Colonic mucosa (tissue), 4 donors: ENCODE data around the gene AHSP. TPM values are rescaled to one million over a fixed set of nuclear protein-coding genes. Genes with fewer than 3 reads are reported as not detected.
"Not testable (repeated sequence)": the region's sequence is repeated elsewhere in the genome, so short reads cannot be mapped to it uniquely, and the experiment has no call there.

Experiments
- DNase-seq: peaks from one replicate; pipeline ENCODE4 v3.0.0-alpha.2; 2020
- H3K27ac ChIP-seq: fragments of 200-600 bp; one replicate; pipeline ENCODE4 v1.8.0; 2021
- H3K27me3 ChIP-seq: fragments of 200-600 bp; one replicate; pipeline ENCODE4 v1.8.0; 2021
- H3K36me3 ChIP-seq: fragments of 200-600 bp; one replicate; pipeline ENCODE4 v1.8.0; 2021
- H3K4me1 ChIP-seq: fragments of 200-600 bp; one replicate; pipeline ENCODE4 v1.8.0; 2021; ENCODE audit warnings: mild to moderate bottlenecking
- H3K4me3 ChIP-seq: fragments of 200-600 bp; one replicate; pipeline ENCODE4 v1.8.0; 2021
- H3K9ac ChIP-seq, 2 donors: one replicate each; pipeline ENCODE4 v1.7.0; 2013; ENCODE audit warnings: control low read depth in 2 of 2, low read depth in 2 of 2, low read length in 2 of 2
- H3K9me3 ChIP-seq: fragments of 200-600 bp; one replicate; pipeline ENCODE4 v1.8.0; 2021
- intact Hi-C: fragments of 100-400 bp; cut with DNase I; formaldehyde crosslinking; loops from one replicate; pipeline ENCODE4 v1.14.1; 2022
- total RNA-seq, 2 donors: library from RNA; stranded (reverse); fragmentation: NEBNext Ultra II Directional in 1 of 2; extraction: Animal tissue kit (Norgen Biotek cat#: 25700) in 1 of 2; gene quantifications; one replicate each; pipeline ENCODE4 v1.2.1, GENCODE V29; 2021
- TF ChIP-seq, protein P1 (sequence below): fragments of 200-600 bp; IDR thresholded peaks from one replicate; pipeline ENCODE4 v1.8.0; 2022; ENCODE audit warnings: antibody characterized with exemption, mild to moderate bottlenecking
- donor health status: healthy.
- donor health status: DM: no; HTN: no; CAD: no.
- donor health status: DM: no; HTN: no; CAD: no.

The AHSP gene
- total RNA-seq, 2 donors from 2014 or later: not detected

DNA sequence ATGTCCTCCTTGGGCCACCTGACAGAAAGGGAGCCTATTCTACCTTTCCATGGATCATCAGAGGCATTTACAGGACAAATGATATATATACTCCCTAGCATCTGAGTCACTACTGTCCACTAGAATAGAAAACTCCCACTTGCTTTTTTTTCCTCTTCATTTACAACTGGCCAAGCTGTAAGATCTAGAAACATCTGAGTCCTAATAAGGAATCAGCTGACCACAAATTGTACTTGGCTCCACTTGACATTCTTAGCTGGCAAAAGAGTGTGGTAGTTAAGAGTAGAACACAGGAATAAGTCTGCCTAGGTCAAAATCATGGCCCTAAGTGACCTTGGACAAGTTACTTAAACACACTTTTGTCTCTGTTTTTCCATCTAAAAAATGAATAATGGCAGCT lies 24.7 kb upstream of the AHSP start:
- Histone ChIP-seq H3K4me1 (peaks cover 5% of the 10 kb centered on the region), H3K27me3 (no peaks in the 10 kb centered on the region), H3K27ac (no peak overlapping the region), H3K9ac (no peak overlapping the region), H3K36me3 (no peaks in the 10 kb centered on the region), H3K9me3 (no peaks in the 10 kb centered on the region), H3K4me3 (no peak overlapping the region)
- intact Hi-C loops: loop anchor here (10.0 kb wide), 1 partner anchor 212 kb away; a partner anchor contains a TSS
- TF ChIP-seq, protein P1, sequence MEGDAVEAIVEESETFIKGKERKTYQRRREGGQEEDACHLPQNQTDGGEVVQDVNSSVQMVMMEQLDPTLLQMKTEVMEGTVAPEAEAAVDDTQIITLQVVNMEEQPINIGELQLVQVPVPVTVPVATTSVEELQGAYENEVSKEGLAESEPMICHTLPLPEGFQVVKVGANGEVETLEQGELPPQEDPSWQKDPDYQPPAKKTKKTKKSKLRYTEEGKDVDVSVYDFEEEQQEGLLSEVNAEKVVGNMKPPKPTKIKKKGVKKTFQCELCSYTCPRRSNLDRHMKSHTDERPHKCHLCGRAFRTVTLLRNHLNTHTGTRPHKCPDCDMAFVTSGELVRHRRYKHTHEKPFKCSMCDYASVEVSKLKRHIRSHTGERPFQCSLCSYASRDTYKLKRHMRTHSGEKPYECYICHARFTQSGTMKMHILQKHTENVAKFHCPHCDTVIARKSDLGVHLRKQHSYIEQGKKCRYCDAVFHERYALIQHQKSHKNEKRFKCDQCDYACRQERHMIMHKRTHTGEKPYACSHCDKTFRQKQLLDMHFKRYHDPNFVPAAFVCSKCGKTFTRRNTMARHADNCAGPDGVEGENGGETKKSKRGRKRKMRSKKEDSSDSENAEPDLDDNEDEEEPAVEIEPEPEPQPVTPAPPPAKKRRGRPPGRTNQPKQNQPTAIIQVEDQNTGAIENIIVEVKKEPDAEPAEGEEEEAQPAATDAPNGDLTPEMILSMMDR: no peak
- DNase-seq: no peak

DNA sequence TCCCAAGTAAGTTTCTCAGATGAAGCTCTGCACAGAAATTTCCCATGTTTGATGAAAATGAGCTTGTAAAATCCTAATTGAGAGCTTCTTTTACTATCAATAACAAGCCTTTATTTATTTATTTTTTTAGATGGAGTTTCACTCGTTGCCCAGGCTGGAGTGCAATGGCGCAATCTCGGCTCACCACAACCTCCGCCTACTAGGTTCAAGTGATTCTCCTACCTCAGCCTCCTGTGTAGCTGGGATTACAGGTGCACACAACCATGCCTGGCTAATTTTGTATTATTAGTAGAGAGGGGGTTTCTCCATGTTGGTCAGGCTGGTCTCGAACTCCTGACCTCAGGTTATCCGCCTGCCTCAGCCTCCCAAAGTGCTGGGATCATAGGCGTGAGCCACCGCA lies 24.1 kb upstream of the AHSP start:
- H3K27ac ChIP-seq, H3K27me3 ChIP-seq, H3K9ac ChIP-seq, DNase-seq, H3K36me3 ChIP-seq, H3K9me3 ChIP-seq, H3K4me3 ChIP-seq, H3K4me1 ChIP-seq: not testable (repeated sequence)
- intact Hi-C loops: loop anchor here (10.0 kb wide), 1 partner anchor 211 kb away; a partner anchor contains a TSS

DNA sequence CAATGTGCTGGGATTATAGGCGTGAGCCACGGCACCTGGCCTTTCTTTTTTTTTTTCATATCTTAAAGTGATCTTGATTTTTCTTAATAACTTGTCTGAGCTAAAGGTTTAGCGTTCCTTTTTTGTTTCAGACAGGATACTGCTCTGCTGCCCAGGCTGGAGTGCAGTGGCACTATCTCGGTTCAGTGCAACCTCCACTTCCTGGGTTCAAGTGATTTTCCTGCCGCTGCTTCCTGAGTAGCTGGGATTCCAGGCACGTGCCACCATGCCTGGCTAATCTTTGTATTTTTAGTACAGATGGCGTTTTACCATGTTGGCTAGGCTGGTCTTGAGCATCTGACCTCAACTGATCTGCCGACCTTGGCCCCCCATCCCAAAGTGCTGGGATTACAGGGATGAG lies 23.5 kb upstream of the AHSP start:
- H3K36me3 ChIP-seq: no peaks in the 10 kb centered on the region
- no peak for DNase-seq
- H3K27me3 ChIP-seq: no peaks in the 10 kb centered on the region
- intact Hi-C loops: loop anchor here (10.0 kb wide), 1 partner anchor 211 kb away; a partner anchor contains a TSS
- peaks cover 6% of the 10 kb centered on the region for H3K4me1 ChIP-seq
- TF ChIP-seq, protein P1: no peak
- H3K9me3 ChIP-seq: no peaks in the 10 kb centered on the region
- no peak overlapping the region for H3K9ac ChIP-seq
- H3K27ac ChIP-seq: no peak overlapping the region
- no peak overlapping the region for H3K4me3 ChIP-seq

DNA sequence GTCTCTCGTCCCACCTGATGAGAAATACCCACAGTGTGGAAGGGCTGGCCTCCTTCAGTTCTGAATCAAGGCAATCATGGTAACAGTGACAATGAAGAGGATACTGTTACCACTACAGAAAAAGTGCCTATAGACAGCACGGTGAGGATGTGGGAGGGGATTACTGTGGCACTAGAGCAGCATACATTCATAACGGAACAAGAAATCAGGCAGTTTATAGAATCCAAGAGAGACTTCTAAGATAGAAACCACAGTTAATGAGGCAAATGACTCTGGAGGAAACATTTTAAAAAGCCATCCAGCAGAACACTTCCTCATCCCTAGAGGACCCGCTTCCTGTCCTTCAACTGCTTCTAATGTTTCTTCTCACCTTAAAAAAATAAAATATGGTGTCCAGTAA lies 22.2 kb upstream of the AHSP start:
- no peaks in the 10 kb centered on the region for H3K36me3 ChIP-seq
- no peaks in the 10 kb centered on the region for H3K9me3 ChIP-seq
- no peak overlapping the region for H3K27ac ChIP-seq
- intact Hi-C loops: loop anchor here (10.0 kb wide), 1 partner anchor 209 kb away; a partner anchor contains a TSS
- DNase-seq: no peak
- no peak overlapping the region for H3K9ac ChIP-seq
- no peaks in the 10 kb centered on the region for H3K27me3 ChIP-seq
- peaks cover 7% of the 10 kb centered on the region for H3K4me1 ChIP-seq
- H3K4me3 ChIP-seq: no peak overlapping the region
- TF ChIP-seq, protein P1: no peak

DNA sequence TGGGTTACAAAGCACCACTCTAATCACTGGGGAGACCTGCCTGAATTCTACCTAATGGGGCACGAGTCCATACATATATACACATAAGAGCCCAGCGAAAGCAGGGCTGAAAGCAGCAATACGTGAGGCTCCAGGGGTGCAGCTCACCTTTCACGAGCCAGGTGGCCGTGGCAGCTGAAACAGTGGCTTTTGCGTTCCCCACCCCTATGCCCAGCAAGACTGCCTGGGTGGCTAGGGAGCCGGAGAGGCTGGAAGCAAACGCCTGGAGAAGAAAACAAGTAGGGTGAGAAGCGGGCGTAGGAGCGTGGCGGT lies 20.1 kb upstream of the AHSP start:
- H3K27ac ChIP-seq: peak overlapping the region; percentile 89
- no peak for DNase-seq
- H3K4me1 ChIP-seq: peaks cover 7% of the 10 kb centered on the region
- H3K27me3 ChIP-seq: no peaks in the 10 kb centered on the region
- no peaks in the 10 kb centered on the region for H3K9me3 ChIP-seq
- no peaks in the 10 kb centered on the region for H3K36me3 ChIP-seq
- peak overlapping the region; percentile 89 to 93 for H3K9ac ChIP-seq
- TF ChIP-seq, protein P1: no peak
- intact Hi-C loops: loop anchor here (10.0 kb wide), 1 partner anchor 207 kb away; a partner anchor contains a TSS
- H3K4me3 ChIP-seq: peak overlapping the region; percentile 96

DNA sequence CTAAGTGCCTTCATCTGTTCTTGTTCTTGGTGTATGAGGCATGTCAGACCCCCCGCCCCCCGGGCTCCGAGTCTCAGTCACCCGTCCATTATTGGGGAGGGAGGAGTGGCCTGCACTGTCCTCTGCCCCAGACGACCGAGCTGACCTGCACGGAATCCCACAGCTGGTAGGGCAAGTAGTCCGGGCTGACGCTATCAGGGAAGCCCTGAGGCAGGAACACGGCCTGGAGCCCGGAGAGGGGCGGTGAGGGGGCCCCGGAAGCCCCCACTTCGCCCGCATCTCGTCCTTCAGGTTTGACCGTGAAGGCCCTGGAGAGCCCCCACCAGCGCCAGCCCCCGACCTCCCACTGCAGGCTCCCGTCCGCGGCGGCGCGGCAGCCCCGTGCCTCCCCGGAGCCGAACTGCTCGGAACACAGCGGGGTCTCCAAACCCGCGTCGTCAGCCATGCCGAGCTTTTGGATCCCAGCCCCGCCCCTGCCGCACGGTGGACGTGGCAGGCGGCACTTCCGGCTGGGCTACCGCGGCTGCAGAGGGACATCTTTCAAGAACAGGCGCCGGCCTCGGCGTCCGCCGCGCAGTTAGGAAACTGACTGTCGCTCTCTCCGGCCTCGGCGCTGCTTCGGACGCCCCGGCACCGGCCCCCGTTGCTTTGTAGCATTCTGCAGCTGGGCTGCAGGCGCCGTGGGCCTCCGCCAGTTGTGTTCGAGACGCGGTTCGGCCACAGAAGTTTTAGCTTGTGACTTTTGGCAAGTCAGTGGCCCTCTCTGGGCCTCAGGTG lies 19.6 kb upstream of the AHSP start, which contains the start of gene RUSF1:
Gene RUSF1, minus strand, starts transcription at position 463 of the 777 bp plus-strand sequence. Its CDS starts 18 bp downstream, at position 445.
- no peaks in the 10 kb centered on the region for H3K27me3 ChIP-seq
- peak within 1 kb of the TSS; percentile 96 for H3K4me3 ChIP-seq
- H3K4me1 ChIP-seq: peaks cover 7% of the 10 kb centered on the region
- DNase-seq: peak; percentile 93
- no peaks in the 10 kb centered on the region for H3K9me3 ChIP-seq
- intact Hi-C loops: loop anchor here (10.0 kb wide), 1 partner anchor 207 kb away; a partner anchor contains a TSS
- H3K36me3 ChIP-seq: no peaks in the 10 kb centered on the region
- H3K27ac ChIP-seq: peak within 1 kb of the TSS; percentile 89
- TF ChIP-seq, protein P1: no peak
- H3K9ac ChIP-seq: peak within 1 kb of the TSS; percentile 89 to 93
